Mesenchymal stem cell (in vitro differentiated cells and primary cell): Measurements from ENCODE around the gene PHC2.

ENCODE experiments used
- DNase-seq: peaks from one replicate; pipeline ENCODE4 v3.0.0-alpha.2; 2013
- H2AFZ ChIP-seq: one replicate; pipeline ENCODE4 v1.6.1; 2013; ENCODE audit warnings: low read depth, mild to moderate bottlenecking, control low read depth, inconsistent platforms, low read length, moderate library complexity
- H2AK5ac ChIP-seq: 2 replicates; pipeline ENCODE4 v1.6.1; 2013; ENCODE audit warnings: low read length, moderate library complexity, mild to moderate bottlenecking, inconsistent platforms; ENCODE audit not compliant: severe bottlenecking
- H2BK120ac ChIP-seq: one replicate; pipeline ENCODE4 v1.6.1; 2013; ENCODE audit warnings: low read depth, mild to moderate bottlenecking, inconsistent platforms, low read length, moderate library complexity
- H2BK12ac ChIP-seq, 2 experiments: one replicate each; pipeline ENCODE4 v1.6.1; 2013; ENCODE audit warnings: inconsistent platforms in 2 of 2, low read length in 2 of 2, mild to moderate bottlenecking in 2 of 2, moderate library complexity in 2 of 2, control low read depth in 1 of 2
- H2BK15ac ChIP-seq: one replicate; pipeline ENCODE4 v1.6.1; 2013; ENCODE audit warnings: mild to moderate bottlenecking, low read depth, inconsistent platforms; ENCODE audit not compliant: poor library complexity, severe bottlenecking
- H2BK5ac ChIP-seq: 2 replicates; pipeline ENCODE4 v1.6.1; 2013; ENCODE audit warnings: low read depth, mild to moderate bottlenecking, low read length, control low read depth, inconsistent platforms; ENCODE audit not compliant: poor library complexity, severe bottlenecking
- H3K14ac ChIP-seq, 2 experiments: one replicate each; pipeline ENCODE4 v1.6.1; 2013; ENCODE audit warnings: inconsistent platforms in 2 of 2, low read length in 2 of 2, control low read depth in 1 of 2, mild to moderate bottlenecking in 1 of 2, moderate library complexity in 1 of 2
- H3K18ac ChIP-seq, 2 experiments: one replicate each; pipeline ENCODE4 v1.6.1; 2013; ENCODE audit warnings: inconsistent platforms in 2 of 2, low read length in 2 of 2, control low read depth in 1 of 2, low read depth in 1 of 2, mild to moderate bottlenecking in 1 of 2
- H3K23ac ChIP-seq, 2 experiments: one replicate each; pipeline ENCODE4 v1.6.1; 2013; ENCODE audit warnings: inconsistent platforms in 2 of 2, low read length in 2 of 2, mild to moderate bottlenecking in 2 of 2, moderate library complexity in 2 of 2, control low read depth in 1 of 2
- H3K27ac ChIP-seq: 2 replicates; pipeline ENCODE4 v1.5.1; 2013; ENCODE audit warnings: mild to moderate bottlenecking, moderate library complexity, low read length, control low read depth, inconsistent platforms; ENCODE audit not compliant: poor library complexity, severe bottlenecking
- H3K27me3 ChIP-seq, 2 experiments: 2 replicates each; pipeline versions ENCODE4 v1.6.1 to v1.7.0; 2013; ENCODE audit warnings: low read length in 2 of 2, mild to moderate bottlenecking in 2 of 2, moderate library complexity in 2 of 2, control low read depth in 1 of 2, inconsistent platforms in 1 of 2; ENCODE audit not compliant: control insufficient read depth in 1 of 2, insufficient read depth in 1 of 2
- H3K36me3 ChIP-seq, 2 experiments: 2 replicates each; pipeline versions ENCODE4 v1.6.1 to v1.7.0; 2013; ENCODE audit warnings: low read length in 2 of 2, control low read depth in 1 of 2, inconsistent platforms in 1 of 2, low read depth in 1 of 2, mild to moderate bottlenecking in 1 of 2; ENCODE audit not compliant: insufficient read depth in 2 of 2, control insufficient read depth in 1 of 2
- H3K4ac ChIP-seq, 2 experiments: one replicate each; pipeline ENCODE4 v1.6.1; 2013; ENCODE audit warnings: inconsistent platforms in 2 of 2, low read length in 2 of 2, mild to moderate bottlenecking in 2 of 2, moderate library complexity in 2 of 2, control low read depth in 1 of 2, low read depth in 1 of 2
- H3K4me1 ChIP-seq: 2 replicates; pipeline ENCODE4 v1.6.1; 2013; ENCODE audit warnings: low read depth, low read length, control low read depth; ENCODE audit not compliant: control insufficient read depth, insufficient read depth
- H3K4me2 ChIP-seq: 2 replicates; pipeline ENCODE4 v1.6.1; 2013; ENCODE audit warnings: low read length, mild to moderate bottlenecking, inconsistent platforms; ENCODE audit not compliant: poor library complexity, severe bottlenecking
- H3K4me3 ChIP-seq, 2 experiments: 2 replicates each; pipeline versions ENCODE4 v1.5.1 to v1.7.0; 2013; ENCODE audit warnings: low read length in 2 of 2, mild to moderate bottlenecking in 2 of 2, control low read depth in 1 of 2, low read depth in 1 of 2; ENCODE audit not compliant: insufficient read depth in 1 of 2
- H3K79me1 ChIP-seq: replicated peaks from 2 replicates; pipeline ENCODE4 v1.6.1; 2013; ENCODE audit warnings: mild to moderate bottlenecking, control low read depth, low read length, inconsistent platforms; ENCODE audit not compliant: poor library complexity, severe bottlenecking
- H3K9ac ChIP-seq: 2 replicates; pipeline ENCODE4 v1.7.0; 2013; ENCODE audit warnings: mild to moderate bottlenecking, low read length, moderate library complexity
- H3K9me3 ChIP-seq: 2 replicates; pipeline ENCODE4 v1.7.0; 2013; ENCODE audit warnings: mild to moderate bottlenecking, low read length; ENCODE audit not compliant: control insufficient read depth
- H4K8ac ChIP-seq: one replicate; pipeline ENCODE4 v1.6.1; 2013; ENCODE audit warnings: inconsistent platforms, mild to moderate bottlenecking, low read length, moderate library complexity
- H4K91ac ChIP-seq: one replicate; pipeline ENCODE4 v1.6.1; 2013; ENCODE audit warnings: mild to moderate bottlenecking, low read length, inconsistent platforms
- WGBS: methylation state at CpG from one replicate; pipeline ENCODE4 v1.1.7; 2013; ENCODE audit warnings: mixed read lengths; 5-methylcytosine and 5-hydroxymethylcytosine counted together

Gene PHC2

DNA sequence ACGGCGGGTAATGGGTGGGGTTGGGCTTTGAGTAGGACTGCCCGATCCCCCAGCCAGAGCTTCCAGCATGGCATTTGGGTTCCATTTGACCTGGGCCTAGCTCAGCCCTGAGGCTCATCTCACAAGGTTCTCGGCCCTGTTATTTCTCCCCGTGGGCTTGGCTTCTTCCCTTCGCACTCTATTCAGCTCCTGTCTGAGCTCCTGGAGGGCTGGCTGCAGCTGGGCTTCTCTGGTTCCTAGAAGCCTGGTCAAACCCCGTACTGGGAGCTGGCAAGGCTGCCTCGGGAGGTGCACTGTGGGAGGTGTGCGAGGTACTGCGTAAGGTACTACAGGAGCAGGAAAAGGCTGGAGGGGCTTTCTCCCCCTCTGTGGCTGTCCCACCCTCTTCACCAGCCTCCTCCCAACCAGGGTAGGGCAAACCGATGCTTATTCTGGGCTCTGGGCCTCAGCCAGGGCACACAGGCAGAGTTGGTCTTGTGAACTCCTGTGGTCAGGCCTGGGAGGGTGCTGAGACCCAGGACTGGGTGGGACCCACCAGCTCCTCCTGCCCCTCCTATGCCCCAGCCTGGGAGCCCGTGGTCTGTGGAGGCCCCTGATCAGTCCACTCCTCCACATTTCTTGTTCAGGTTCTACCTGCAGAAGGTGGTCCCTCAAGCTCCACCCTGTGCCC lies 110.8 kb downstream of the PHC2 start:
- H3K23ac ChIP-seq: no peak overlapping the region
- 88% methylated on average over 12 of the region's 12 CpGs for WGBS
- H2AFZ ChIP-seq: no peak overlapping the region
- H3K9me3 ChIP-seq: no peaks in the 10 kb centered on the region
- no peak overlapping the region for H4K91ac ChIP-seq
- H2AK5ac ChIP-seq: no peak overlapping the region
- no peak overlapping the region for H3K4me3 ChIP-seq
- H3K18ac ChIP-seq: no peak overlapping the region
- H2BK120ac ChIP-seq: no peak overlapping the region
- DNase-seq: no peak
- H3K4ac ChIP-seq: no peak overlapping the region
- H2BK12ac ChIP-seq: no peak overlapping the region
- H3K36me3 ChIP-seq: peaks cover 42 to 46% of the 10 kb centered on the region in 2 experiments
- H2BK15ac ChIP-seq: peak overlapping the region; percentile 19
- peak overlapping the region; percentile 42 for H4K8ac ChIP-seq
- H3K27ac ChIP-seq: no peak overlapping the region
- peaks cover 30% of the 10 kb centered on the region for H3K4me1 ChIP-seq
- H3K27me3 ChIP-seq: no peaks in the 10 kb centered on the region
- H3K14ac ChIP-seq: no peak overlapping the region
- H3K4me2 ChIP-seq: no peak overlapping the region
- no peak overlapping the region for H2BK5ac ChIP-seq
- peaks cover 13% of the 10 kb centered on the region for H3K79me1 ChIP-seq
- H3K9ac ChIP-seq: peak overlapping the region; percentile 6

DNA sequence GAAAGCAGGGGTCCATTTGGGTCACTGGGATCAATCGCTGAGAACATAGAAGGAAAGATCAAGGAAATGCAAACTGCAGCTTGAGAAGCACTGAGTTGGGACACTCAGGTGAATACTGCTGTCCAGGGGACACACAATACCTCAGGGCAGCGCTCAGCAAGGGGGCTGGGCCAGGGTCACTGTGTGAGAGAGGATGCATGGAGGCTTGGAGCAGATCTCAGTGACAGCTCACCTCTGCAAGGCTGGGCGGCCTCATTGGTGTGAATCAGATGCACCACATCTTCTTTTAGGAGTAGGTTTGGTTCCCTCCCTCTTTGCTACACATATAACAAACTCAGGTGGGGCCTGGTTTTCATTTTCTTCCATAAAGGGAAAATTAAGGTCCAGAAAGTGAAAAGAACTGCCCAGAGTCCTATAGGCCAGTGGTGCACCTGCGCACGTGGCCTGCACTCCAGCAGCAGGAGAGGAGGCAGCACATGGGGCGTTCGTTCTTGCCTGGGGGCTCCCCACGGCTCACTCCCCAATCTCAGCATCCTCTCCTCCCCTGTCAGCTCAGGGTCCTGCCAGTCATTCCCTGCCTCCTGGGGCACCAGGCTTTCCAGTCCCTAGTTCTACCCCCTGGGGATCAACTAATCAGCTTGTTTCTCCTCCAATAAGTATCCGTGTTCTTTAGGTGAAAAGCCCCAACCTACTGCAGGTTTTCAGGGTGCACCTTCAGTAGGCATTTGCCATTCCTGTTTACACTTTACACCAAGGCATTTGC lies 111.5 kb downstream of the PHC2 start:
- Histone ChIP-seq H3K14ac (no peak overlapping the region), H4K8ac (no peak overlapping the region), H3K27me3 (no peaks in the 10 kb centered on the region), H4K91ac (no peak overlapping the region), H2BK15ac (no peak overlapping the region), H2AK5ac (no peak overlapping the region), H2BK12ac (no peak overlapping the region), H2BK120ac (no peak overlapping the region), H2BK5ac (no peak overlapping the region), H3K23ac (peak overlapping the region in 1 of 2 experiments; percentile 34), H3K4me1 (peaks cover 30% of the 10 kb centered on the region), H2AFZ (no peak overlapping the region), H3K4ac (no peak overlapping the region), H3K79me1 (peaks cover 11% of the 10 kb centered on the region), H3K9me3 (no peaks in the 10 kb centered on the region), H3K4me2 (no peak overlapping the region), H3K9ac (no peak overlapping the region), H3K18ac (no peak overlapping the region), H3K27ac (no peak overlapping the region), H3K4me3 (no peak overlapping the region), H3K36me3 (peaks cover 35 to 39% of the 10 kb centered on the region in 2 experiments)
- 93% methylated on average over 8 of the region's 9 CpGs for WGBS
- DNase-seq: no peak

GRCh38 chr1:33317946-33318345 lies 112.9 kb downstream of the PHC2 start:
- Histone ChIP-seq H3K27me3 (no peaks in the 10 kb centered on the region), H4K91ac (no peak overlapping the region)
- 84% methylated on average over 5 of the region's 6 CpGs for WGBS

GRCh38 chr1:33317354-33317753 lies 113.5 kb downstream of the PHC2 start:
- DNase-seq: no peak
- no peak overlapping the region for H2BK15ac ChIP-seq
- peak overlapping the region in 1 of 2 experiments; percentile 26 for H3K4me3 ChIP-seq
- H3K9ac ChIP-seq: no peak overlapping the region
- H3K4me2 ChIP-seq: no peak overlapping the region
- H3K23ac ChIP-seq: no peak overlapping the region
- H3K27me3 ChIP-seq: no peaks in the 10 kb centered on the region
- no peak overlapping the region for H2BK12ac ChIP-seq
- peak overlapping the region; percentile 25 for H3K27ac ChIP-seq
- H3K4ac ChIP-seq: no peak overlapping the region
- H3K9me3 ChIP-seq: no peaks in the 10 kb centered on the region
- H2AFZ ChIP-seq: no peak overlapping the region
- no peak overlapping the region for H4K91ac ChIP-seq
- no peak overlapping the region for H2BK120ac ChIP-seq
- peaks cover 19% of the 10 kb centered on the region for H3K4me1 ChIP-seq
- no peak overlapping the region for H3K14ac ChIP-seq
- H2AK5ac ChIP-seq: no peak overlapping the region
- peak overlapping the region; percentile 56 for H4K8ac ChIP-seq
- 42% methylated on average over 1 of the region's 1 CpG for WGBS
- H3K79me1 ChIP-seq: no peaks in the 10 kb centered on the region
- H2BK5ac ChIP-seq: no peak overlapping the region
- H3K36me3 ChIP-seq: peaks cover 15 to 18% of the 10 kb centered on the region in 2 experiments
- H3K18ac ChIP-seq: no peak overlapping the region

More at GRCh38 chr1:33317946-33318345, 112.9 kb downstream of the PHC2 start:
- peaks cover 21 to 24% of the 10 kb centered on the region in 2 experiments for H3K36me3 ChIP-seq
- H2BK5ac ChIP-seq: no peak overlapping the region
- H3K18ac ChIP-seq: no peak overlapping the region
- H3K4me1 ChIP-seq: peaks cover 22% of the 10 kb centered on the region
- H3K27ac ChIP-seq: no peak overlapping the region
- H3K14ac ChIP-seq: no peak overlapping the region
- no peak overlapping the region for H2BK120ac ChIP-seq
- peaks cover under 1% of the 10 kb centered on the region for H3K79me1 ChIP-seq
- no peak overlapping the region for H3K4ac ChIP-seq
- no peak overlapping the region for H2BK12ac ChIP-seq
- H4K8ac ChIP-seq: no peak overlapping the region
- no peak overlapping the region for H3K23ac ChIP-seq
- no peak overlapping the region for H3K4me3 ChIP-seq
- no peak overlapping the region for H2AK5ac ChIP-seq
- no peak overlapping the region for H2AFZ ChIP-seq
- no peaks in the 10 kb centered on the region for H3K9me3 ChIP-seq
- no peak overlapping the region for H2BK15ac ChIP-seq
- H3K4me2 ChIP-seq: no peak overlapping the region
- no peak overlapping the region for H3K9ac ChIP-seq
- no peak for DNase-seq
